Kidney (tissue), 14 donors: ENCODE results near the gene CIAO2B. TPM values are rescaled to one million over a fixed set of nuclear protein-coding genes. Genes with fewer than 3 reads are reported as not detected.

ENCODE experiments used
- DNase-seq, 5 donors: peaks; one replicate each; pipeline ENCODE4 v3.0.0-alpha.2; 2013 to 2020
- FAIRE-seq: peaks from 2 replicates; lab custom pipeline; 2012; peaks lifted over from hg19 to GRCh38; lab: Jason Lieb, UNC
- H3K27ac ChIP-seq, 2 donors: one replicate each; pipeline ENCODE4 v1.7.0; 2013; ENCODE audit warnings: low read depth in 2 of 2, low read length in 2 of 2, inconsistent platforms in 1 of 2
- H3K27me3 ChIP-seq: one replicate; pipeline ENCODE4 v1.7.1; 2013; ENCODE audit warnings: low read length, inconsistent platforms; ENCODE audit not compliant: control insufficient read depth, insufficient read depth
- H3K36me3 ChIP-seq, 3 donors: one replicate each; pipeline versions ENCODE4 v1.7.0 to v1.7.1; 2013; ENCODE audit warnings: low read length in 3 of 3, control low read depth in 1 of 3, inconsistent platforms in 1 of 3; ENCODE audit not compliant: insufficient read depth in 3 of 3, control insufficient read depth in 2 of 3
- H3K4me1 ChIP-seq, 3 donors: one replicate each; pipeline versions ENCODE4 v1.7.0 to v1.7.1; 2013; ENCODE audit warnings: low read length in 3 of 3, inconsistent platforms in 1 of 3, low read depth in 1 of 3; ENCODE audit not compliant: control insufficient read depth in 2 of 3, insufficient read depth in 2 of 3
- H3K4me3 ChIP-seq, 3 donors: one replicate each; pipeline versions ENCODE4 v1.7.0 to v1.8.1; 2013; ENCODE audit warnings: low read length in 3 of 3, control low read depth in 1 of 3, inconsistent platforms in 1 of 3
- H3K9ac ChIP-seq, 3 donors: one replicate each; pipeline versions ENCODE4 v1.7.0 to v1.7.1; 2013; ENCODE audit warnings: low read length in 3 of 3, control low read depth in 1 of 3, inconsistent platforms in 1 of 3
- H3K9me3 ChIP-seq, 3 donors: one replicate each; pipeline versions ENCODE4 v1.7.0 to v1.7.1; 2013; ENCODE audit warnings: low read length in 3 of 3, control low read depth in 1 of 3, inconsistent platforms in 1 of 3; ENCODE audit not compliant: control insufficient read depth in 2 of 3, insufficient read depth in 1 of 3
- CTCF ChIP-seq: IDR thresholded peaks from 3 replicates; pipeline ENCODE4 v1.5.1; 2012; ENCODE audit warnings: mild to moderate bottlenecking, moderate library complexity, borderline replicate concordance; ENCODE audit not compliant: insufficient read depth; ENCODE audit errors: extremely low read depth
- intact Hi-C: fragments of 100-400 bp; cut with DNase I; formaldehyde crosslinking; loops from one replicate; pipeline ENCODE4 v1.11.1; 2022
- polyA plus RNA-seq: library from polyadenylated mRNA; stranded (reverse); fragments of 350-450 nt; fragmentation: Illumina TruSeq; extraction: RNeasy Lipid Tissue Mini Kit (QIAGEN cat#74804); gene quantifications from one replicate; pipeline ENCODE4 v1.2.3, GENCODE V29; 2014; ENCODE audit warnings: low read depth, low replicate concordance; ENCODE audit not compliant: insufficient read depth
- total RNA-seq: library from RNA; stranded (reverse); fragmentation: NEBNext Ultra II Directional; extraction: Animal tissue kit (Norgen Biotek cat#: 25700); gene quantifications from one replicate; pipeline ENCODE4 v1.2.1, GENCODE V29; 2021
- donor health status: control.
- donor health status: control.
- donor health status: control.
- donor health status: control.
- donor health status: control.
- donor health status: DM: yes; HTN: yes; CAD: no.
- donor health status: Normal renal cell carcinoma (clear cell type).

CIAO2B gene
- total and polyA plus RNA-seq, 2 donors from 2014 or later, result 71.2 to 284 TPM

- FAIRE-seq (no peak), DNase-seq (peak in 1 of 5 donors; percentile 61)
- Histone ChIP-seq H3K27ac (peak overlapping the region in 1 of 2 donors; percentile 73), H3K4me1 (peaks cover 0 to 12% (median 7%) of the 10 kb centered on the region in 3 donors), H3K9me3 (no peaks in the 10 kb centered on the region), H3K9ac (no peak overlapping the region), H3K27me3 (no peaks in the 10 kb centered on the region), H3K4me3 (no peak overlapping the region), H3K36me3 (no peaks in the 10 kb centered on the region)
- TF ChIP-seq CTCF, result no peak
- intact Hi-C loops, result no loop called here
These were observed 29.8 kb upstream of the CIAO2B start for GRCh38 chr16:66964049-66964448.

GRCh38 chr16:66961914-66962313, 27.7 kb upstream of the CIAO2B start:
- DNase-seq (peak in 1 of 5 donors; percentile 67), FAIRE-seq (no peak)
- peak overlapping the region in 1 of 2 donors; percentile 54 for H3K27ac ChIP-seq

GRCh38 chr16:66961065-66961744, 27.0 kb upstream of the CIAO2B start, which contains the start of gene CES3:
TSS of gene CES3 (plus strand) at chr16:66961266. CDS start at chr16:66961308, 42 bp downstream.
- no peaks in the 10 kb centered on the region for H3K9me3 ChIP-seq
- H3K9ac ChIP-seq, result peak within 1 kb of the TSS in 1 of 3 donors; percentile 7
- peak within 1 kb of the TSS in 1 of 3 donors; percentile 53 for H3K4me3 ChIP-seq
- H3K36me3 ChIP-seq, result no peaks in the 10 kb centered on the region
- peak in 3 of 5 donors; percentile 70 to 79 (median 71) for DNase-seq
- no peaks in the 10 kb centered on the region for H3K27me3 ChIP-seq
- H3K4me1 ChIP-seq, result peaks cover 0 to 12% (median 7%) of the 10 kb centered on the region in 3 donors
- H3K27ac ChIP-seq, result peak within 1 kb of the TSS; percentile 54 to 57
- TF ChIP-seq CTCF, result peak; percentile 76
- intact Hi-C loops, result no loop called here
- FAIRE-seq, result no peak

More at GRCh38 chr16:66961914-66962313, 27.7 kb upstream of the CIAO2B start:
- no peaks in the 10 kb centered on the region for H3K36me3 ChIP-seq
- H3K9me3 ChIP-seq, result no peaks in the 10 kb centered on the region
- H3K9ac ChIP-seq, result peak overlapping the region in 1 of 3 donors; percentile 7
- no peaks in the 10 kb centered on the region for H3K27me3 ChIP-seq
- intact Hi-C loops, result no loop called here
- TF ChIP-seq CTCF, result no peak
- H3K4me3 ChIP-seq, result peak overlapping the region in 1 of 3 donors; percentile 53
- peaks cover 0 to 12% (median 7%) of the 10 kb centered on the region in 3 donors for H3K4me1 ChIP-seq
